HG03039 (cell line): ENCODE data around the gene OLFM1.

Experiments
- ATAC-seq: cut with Tn5 transposase; IDR thresholded peaks from one replicate; pipeline ENCODE4 v1.9.1; 2021; ENCODE audit warnings: mild to moderate bottlenecking, moderate library complexity; ENCODE audit not compliant: unreplicated experiment

The OLFM1 gene

GRCh38 chr9:135088979-135089847 is 1.7 kb downstream of the OLFM1 start:
- no peak for ATAC-seq

DNA sequence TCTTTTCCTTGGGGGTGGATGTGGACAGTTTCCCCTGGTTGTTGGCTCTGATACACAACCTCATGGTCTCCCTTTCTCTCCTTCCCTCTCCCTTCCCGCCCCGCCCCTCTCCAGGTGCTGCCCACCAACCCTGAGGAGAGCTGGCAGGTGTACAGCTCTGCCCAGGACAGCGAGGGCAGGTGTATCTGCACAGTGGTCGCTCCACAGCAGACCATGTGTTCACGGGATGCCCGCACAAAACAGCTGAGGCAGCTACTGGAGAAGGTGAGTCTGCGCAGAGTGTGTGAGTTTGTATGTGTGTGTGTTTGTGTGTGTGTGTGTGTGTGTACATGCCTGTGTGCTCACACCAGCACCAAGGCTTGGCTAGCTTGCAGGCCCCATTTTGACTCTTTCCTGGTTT is 2.6 kb downstream of the OLFM1 start:
- no peak for ATAC-seq

DNA sequence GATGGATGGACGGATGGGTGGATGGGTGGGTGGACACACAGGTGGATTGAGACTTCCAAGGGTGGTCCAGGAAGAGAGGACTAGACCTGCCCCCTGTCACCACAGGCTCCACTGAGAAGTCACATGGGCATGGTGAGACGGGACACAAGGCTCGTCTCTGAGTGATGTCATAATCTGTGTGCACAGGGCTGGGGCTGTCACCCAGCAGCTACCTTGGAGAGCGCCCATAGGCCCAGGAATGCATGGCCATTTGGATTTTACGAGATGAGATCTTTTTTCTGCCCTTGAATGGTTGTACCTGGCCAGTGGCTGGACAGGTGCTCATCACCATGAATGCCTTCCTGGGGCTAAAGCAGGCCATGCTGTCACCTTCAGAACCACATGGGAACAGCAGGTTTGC is 3.1 kb downstream of the OLFM1 start:
- ATAC-seq: no peak

DNA sequence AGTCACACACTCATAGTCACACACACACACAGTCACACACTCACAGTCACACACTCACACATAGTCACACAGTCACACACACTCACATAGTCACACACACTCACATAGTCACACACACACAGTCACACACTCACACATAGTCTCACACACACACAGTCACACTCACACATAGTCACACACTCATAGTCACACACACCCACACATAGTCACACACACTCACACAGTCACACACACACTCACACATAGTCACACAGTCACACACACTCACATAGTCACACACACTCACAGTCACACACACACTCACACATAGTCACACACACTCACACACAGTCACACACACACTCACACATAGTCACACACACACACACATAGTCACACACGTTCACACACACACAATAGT is 4.1 kb downstream of the OLFM1 start:
- no peak for ATAC-seq

DNA sequence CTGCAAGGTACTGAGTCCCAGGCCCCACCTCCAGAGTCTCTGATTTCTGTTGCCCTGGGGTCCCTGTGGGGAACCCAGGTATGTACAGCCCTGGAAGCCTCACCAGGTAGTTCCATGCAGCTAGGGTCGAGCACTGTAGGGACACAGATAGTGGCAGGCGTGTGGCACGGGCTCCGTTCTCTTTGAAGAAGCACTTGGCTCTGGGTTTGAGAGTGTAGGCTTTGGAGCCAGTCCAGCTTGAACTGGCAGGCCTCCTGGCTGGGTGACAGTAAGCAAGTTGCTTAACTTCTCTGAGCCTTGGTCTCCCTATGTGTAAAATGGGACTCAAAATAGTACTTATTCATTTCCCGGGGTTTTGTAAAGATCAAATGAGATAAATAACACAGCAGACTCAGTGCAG is 5.6 kb downstream of the OLFM1 start:
- no peak for ATAC-seq

- ATAC-seq: no peak
Measured at GRCh38 chr9:135093911-135094584, 6.6 kb downstream of the OLFM1 start.

DNA sequence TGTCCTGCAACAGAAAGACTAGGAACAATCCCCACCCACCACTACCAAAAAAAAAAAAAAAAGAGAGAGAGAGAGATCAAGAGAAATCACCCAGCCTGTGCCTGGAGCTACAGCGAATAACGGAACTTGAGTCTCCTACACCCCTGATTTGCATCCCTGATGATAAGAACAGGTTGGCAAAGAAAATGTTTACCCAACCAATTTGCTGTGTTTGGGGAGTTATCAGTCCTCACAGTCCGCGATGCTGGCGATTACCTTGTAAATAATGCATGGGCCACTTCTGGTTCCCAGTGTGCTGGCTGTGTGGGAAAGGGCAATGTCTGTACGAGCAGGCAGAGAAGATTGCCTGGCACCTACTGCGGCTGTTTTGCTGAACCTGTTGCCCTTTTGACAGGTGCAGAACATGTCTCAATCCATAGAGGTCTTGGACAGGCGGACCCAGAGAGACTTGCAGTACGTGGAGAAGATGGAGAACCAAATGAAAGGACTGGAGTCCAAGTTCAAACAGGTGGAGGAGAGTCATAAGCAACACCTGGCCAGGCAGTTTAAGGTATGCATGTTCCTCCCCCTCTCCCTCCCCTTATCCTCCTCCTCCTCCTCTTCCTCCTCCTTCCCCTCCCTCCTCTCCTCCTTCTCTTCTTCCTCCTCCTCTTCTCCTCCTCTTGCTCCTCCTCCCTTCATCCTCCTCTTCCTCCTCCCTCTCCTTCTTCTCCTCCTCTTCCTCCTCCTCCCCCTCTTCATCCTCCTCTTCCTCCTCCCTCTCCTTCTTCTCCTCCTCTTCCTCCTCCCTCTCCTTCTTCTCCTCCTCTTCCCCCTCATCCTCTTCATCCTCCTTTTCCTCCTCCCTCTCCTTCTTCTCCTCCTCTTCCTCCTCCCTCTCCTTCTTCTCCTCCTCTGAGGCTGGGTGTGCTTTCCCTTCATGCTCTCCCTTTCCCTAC is 8.3 kb downstream of the OLFM1 start:
- no peak for ATAC-seq

GRCh38 chr9:135096408-135096895 is 9.0 kb downstream of the OLFM1 start:
- ATAC-seq: no peak

GRCh38 chr9:135098400-135099105 is 11.1 kb downstream of the OLFM1 start:
- no peak for ATAC-seq

DNA sequence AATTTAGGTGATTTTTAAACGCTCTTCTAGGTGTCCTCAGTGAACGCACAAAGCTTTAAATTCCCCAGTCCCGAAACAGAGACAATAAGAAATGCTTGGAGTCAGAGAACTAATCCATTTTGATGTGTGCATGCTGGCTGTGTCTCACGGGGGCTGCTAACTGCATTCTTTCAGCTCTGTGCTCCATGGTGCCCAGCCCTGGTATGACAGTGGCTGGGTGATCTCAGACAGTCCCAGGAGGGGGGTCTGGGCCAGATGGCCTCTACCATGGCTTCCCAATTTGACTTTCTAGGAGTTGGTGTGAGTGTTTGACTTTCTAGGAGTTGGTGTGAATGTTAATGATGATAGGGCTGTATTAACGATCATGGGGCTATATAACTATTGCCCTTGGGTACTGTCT is 12.1 kb downstream of the OLFM1 start:
- no peak for ATAC-seq

DNA sequence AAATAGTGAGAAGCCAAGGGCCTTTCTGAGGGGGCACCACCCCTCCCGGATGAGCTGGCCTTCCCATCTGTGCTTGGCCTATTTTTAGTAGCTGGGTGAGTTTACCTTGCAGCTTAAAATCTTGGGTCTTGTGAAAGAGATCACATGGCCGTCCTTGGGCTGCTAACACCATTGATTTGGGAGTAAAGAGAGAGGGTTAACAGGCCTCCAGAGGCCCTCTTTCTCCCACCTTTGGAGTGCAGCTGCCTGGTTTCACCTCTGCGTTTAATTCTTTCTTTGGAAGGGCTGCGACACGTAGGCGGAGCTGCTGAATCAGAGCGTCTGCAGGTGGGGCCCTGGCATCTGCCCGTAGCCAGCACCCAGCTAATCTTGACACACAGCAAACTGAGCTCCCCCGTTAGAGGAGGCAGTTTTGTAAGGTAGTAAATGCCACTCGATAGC is 12.8 kb downstream of the OLFM1 start:
- no peak for ATAC-seq

- no peak for ATAC-seq
Measured at GRCh38 chr9:135100725-135101410, 13.4 kb downstream of the OLFM1 start.

- no peak for ATAC-seq
Measured at GRCh38 chr9:135101486-135101885, 14.0 kb downstream of the OLFM1 start.

DNA sequence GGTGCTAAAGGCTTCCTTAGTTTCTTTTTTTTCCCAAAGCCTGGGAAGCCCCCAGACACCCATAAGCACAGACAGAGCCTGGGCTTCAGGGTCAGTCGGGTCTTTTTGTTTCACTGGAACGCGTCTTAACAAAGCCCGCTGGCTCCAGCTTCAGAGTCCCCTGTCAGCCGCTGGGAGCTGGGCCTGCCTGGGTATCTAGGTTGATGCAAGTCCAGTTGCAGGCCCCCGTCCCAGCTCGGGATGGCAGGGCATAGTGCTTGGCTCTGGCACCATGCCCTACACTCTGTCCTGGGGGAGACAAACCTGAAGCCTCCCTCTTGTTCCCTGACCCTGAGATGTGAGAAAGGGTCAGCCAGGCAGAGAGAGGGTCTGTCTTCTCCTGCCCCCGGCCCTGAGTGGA is 14.5 kb downstream of the OLFM1 start:
- ATAC-seq: no peak

GRCh38 chr9:135102331-135102730 is 14.9 kb downstream of the OLFM1 start:
- no peak for ATAC-seq

GRCh38 chr9:135103001-135103446 is 15.6 kb downstream of the OLFM1 start:
- ATAC-seq: no peak

DNA sequence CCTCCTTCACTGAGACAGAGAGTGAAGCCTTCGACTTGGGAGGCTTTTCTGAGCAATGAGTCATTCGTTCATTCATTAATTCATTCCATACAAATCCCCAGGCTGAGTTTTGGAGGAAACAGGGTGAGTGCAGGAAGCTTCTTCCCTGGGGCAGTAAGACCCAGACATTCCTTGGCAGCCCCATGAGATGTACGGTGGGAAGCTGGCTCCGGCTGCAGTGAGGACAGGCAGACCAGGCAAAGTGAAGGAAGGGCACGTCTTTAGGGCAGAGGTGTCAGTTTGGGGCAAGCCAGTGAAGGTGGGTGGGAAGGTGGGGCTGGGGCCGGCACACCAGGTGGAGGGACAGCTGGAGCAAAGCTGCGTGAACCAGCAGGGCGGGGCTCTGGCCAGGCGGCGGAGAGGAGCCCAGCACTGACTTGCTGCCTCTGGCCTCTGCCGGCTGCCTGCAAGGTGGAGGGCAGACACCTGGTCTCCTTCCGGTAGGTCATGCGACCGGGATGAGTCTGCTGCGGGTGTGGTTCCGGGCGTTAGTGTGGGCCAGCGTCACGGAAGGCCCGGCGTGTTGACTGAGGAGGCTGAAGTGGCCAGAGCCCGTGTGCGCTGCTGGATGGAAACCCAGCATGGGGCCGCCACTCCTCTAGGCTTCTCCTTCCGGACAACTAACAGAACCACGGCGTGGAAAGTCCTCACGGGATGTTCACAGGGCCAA is 16.6 kb downstream of the OLFM1 start:
- ATAC-seq: no peak

GRCh38 chr9:135104761-135105160 is 17.3 kb downstream of the OLFM1 start:
- ATAC-seq: no peak

GRCh38 chr9:135105211-135105745 is 17.8 kb downstream of the OLFM1 start:
- no peak for ATAC-seq
